ENCODE data around the gene HBZ.
A peak's percentile ranks its signal among the peaks of the same experiment; 100 is the strongest.
"Not testable (repeated sequence)": the region's sequence is repeated elsewhere in the genome, so short reads cannot be mapped to it uniquely, and the experiment has no call there.

Gene HBZ

DNA sequence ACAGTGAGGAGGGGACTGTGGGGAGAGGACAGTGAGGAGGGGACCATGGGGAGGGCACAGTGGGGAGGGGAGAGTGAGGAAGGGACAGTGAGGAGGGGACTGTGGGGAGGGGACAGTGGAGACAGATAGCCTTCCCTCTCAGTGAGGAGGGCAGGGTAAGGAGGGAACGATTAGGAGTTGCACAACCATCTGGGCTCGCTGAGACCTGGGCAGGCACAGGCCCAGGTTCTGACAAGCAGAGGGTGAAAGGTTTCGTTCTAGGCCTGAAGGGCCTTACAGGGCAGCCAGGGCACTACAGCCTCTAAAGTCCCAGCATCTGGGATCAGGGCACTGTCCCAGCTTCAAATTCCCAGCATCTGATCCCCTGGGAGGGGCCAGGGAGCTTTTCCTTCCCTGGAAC, 11.3 kb downstream of the HBZ start:
- not testable (repeated sequence) for H2BK120ac ChIP-seq (ENCODE audit: low read depth, low read length); H3K18ac ChIP-seq (ENCODE audit: low read length); H3K9ac ChIP-seq (ENCODE audit: low read length); H3K4ac ChIP-seq (ENCODE audit: low read depth, low read length); H3K4me1 ChIP-seq (ENCODE audit: control insufficient read depth, low read depth, low read length); H3K79me2 ChIP-seq (ENCODE audit: control insufficient read depth, insufficient read depth, low read length); H3K36me3 ChIP-seq (ENCODE audit: control insufficient read depth, insufficient read depth, low read length); H2BK5ac ChIP-seq (ENCODE audit: low read length); H3K27ac ChIP-seq (ENCODE audit: low read depth, low read length); H3K4me2 ChIP-seq (ENCODE audit: low read length); H2BK15ac ChIP-seq (replicated peaks; ENCODE audit: low read depth); H3K56ac ChIP-seq (ENCODE audit: low read length); H4K5ac ChIP-seq (ENCODE audit: low read length); H3K4me3 ChIP-seq (ENCODE audit: low read length); H3K23ac ChIP-seq (ENCODE audit: low read length); H2AK5ac ChIP-seq (ENCODE audit: low read length); DNase-seq; H3K79me1 ChIP-seq (ENCODE audit: low read length); H4K8ac ChIP-seq (ENCODE audit: low read depth, low read length)
- H3K27me3 ChIP-seq (ENCODE audit: insufficient read depth, low read length, poor library complexity) = peaks cover 31% of the 10 kb centered on the region
- WGBS (ENCODE audit: extremely low coverage, insufficient coverage, low lambda C conversion rate) = no CpG with 5 or more reads among the region's 3 CpGs

DNA sequence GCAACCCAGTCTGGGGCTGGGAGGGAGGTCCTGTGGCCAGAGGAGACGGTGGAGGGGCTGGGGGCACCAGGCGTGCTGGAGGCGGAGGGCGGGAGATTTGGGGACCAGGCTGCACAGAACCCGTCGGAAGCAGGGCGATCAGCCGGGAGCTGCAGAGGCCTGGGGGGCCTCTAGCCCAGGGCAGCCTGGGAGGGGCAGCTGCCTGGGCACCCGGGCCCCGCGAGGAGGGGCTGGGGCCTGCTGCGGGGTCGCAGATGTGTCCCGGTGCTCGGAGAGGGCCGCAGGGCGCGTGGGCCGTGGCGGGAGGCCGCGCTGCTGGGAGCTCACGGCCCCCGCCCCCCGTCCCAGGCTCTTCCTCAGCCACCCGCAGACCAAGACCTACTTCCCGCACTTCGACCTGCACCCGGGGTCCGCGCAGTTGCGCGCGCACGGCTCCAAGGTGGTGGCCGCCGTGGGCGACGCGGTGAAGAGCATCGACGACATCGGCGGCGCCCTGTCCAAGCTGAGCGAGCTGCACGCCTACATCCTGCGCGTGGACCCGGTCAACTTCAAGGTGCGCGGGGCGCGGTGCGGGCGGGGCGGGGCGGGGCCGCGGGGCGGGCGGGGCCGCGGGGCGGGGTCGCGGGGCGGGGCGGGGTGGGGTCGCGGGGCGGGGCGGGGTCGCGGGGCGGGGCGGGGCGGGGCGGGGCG, 11.8 kb downstream of the HBZ start:
- H2BK120ac ChIP-seq (ENCODE audit: low read depth, low read length); H3K9ac ChIP-seq (ENCODE audit: low read length); H3K79me2 ChIP-seq (ENCODE audit: control insufficient read depth, insufficient read depth, low read length); H3K18ac ChIP-seq (ENCODE audit: low read length); H3K4me3 ChIP-seq (ENCODE audit: low read length); H3K27ac ChIP-seq (ENCODE audit: low read depth, low read length); DNase-seq; H3K79me1 ChIP-seq (ENCODE audit: low read length); H3K56ac ChIP-seq (ENCODE audit: low read length); H4K5ac ChIP-seq (ENCODE audit: low read length); H3K36me3 ChIP-seq (ENCODE audit: control insufficient read depth, insufficient read depth, low read length); H3K4me1 ChIP-seq (ENCODE audit: control insufficient read depth, low read depth, low read length); H2BK5ac ChIP-seq (ENCODE audit: low read length); H3K4ac ChIP-seq (ENCODE audit: low read depth, low read length); H3K23ac ChIP-seq (ENCODE audit: low read length); H3K4me2 ChIP-seq (ENCODE audit: low read length); H2AK5ac ChIP-seq (ENCODE audit: low read length); H4K8ac ChIP-seq (ENCODE audit: low read depth, low read length); H2BK15ac ChIP-seq (replicated peaks; ENCODE audit: low read depth): not testable (repeated sequence)
- no CpG with 5 or more reads among the region's 80 CpGs for WGBS (ENCODE audit: extremely low coverage, insufficient coverage, low lambda C conversion rate)
- H3K27me3 ChIP-seq (ENCODE audit: insufficient read depth, low read length, poor library complexity) = peaks cover 31% of the 10 kb centered on the region

DNA sequence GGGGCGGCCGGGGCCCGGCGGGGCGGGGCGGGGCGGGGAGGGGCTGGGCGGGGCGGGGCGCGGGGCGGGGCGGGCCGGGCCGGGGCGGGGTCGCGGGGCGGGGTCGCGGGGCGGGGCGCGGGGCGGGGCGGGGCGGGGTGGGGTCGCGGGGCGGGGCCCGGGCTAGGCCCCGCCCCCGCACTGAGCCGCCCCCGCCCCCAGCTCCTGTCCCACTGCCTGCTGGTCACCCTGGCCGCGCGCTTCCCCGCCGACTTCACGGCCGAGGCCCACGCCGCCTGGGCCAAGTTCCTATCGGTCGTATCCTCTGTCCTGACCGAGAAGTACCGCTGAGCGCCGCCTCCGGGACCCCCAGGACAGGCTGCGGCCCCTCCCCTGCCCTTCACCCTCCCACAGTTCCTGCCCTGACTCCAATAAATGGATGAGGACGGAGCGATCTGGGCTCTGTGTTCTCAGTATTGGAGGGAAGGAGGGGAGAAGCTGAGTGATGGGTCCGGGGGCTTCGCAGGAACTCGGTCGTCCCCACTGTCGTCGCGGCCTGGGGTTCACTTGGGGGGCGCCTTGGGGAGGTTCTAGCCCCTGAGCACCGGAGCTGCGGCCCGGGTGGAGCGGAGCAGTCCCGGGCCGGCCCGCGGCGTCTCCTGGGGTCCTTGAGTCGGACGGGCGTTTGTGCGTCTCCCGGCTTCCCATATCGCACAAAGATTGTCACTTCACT, 12.5 kb downstream of the HBZ start:
- Histone ChIP-seq H3K27ac (ENCODE audit: low read depth, low read length) (no peak overlapping the region), H3K79me2 (ENCODE audit: control insufficient read depth, insufficient read depth, low read length) (no peaks in the 10 kb centered on the region), H3K18ac (ENCODE audit: low read length) (no peak overlapping the region), H3K4me1 (ENCODE audit: control insufficient read depth, low read depth, low read length) (no peaks in the 10 kb centered on the region), H2BK15ac (replicated peaks; ENCODE audit: low read depth) (no peak overlapping the region), H2BK5ac (ENCODE audit: low read length) (no peak overlapping the region), H3K27me3 (ENCODE audit: insufficient read depth, low read length, poor library complexity) (peaks cover 31% of the 10 kb centered on the region), H4K8ac (ENCODE audit: low read depth, low read length) (no peak overlapping the region), H2AK5ac (ENCODE audit: low read length) (no peak overlapping the region), H3K23ac (ENCODE audit: low read length) (no peak overlapping the region), H3K79me1 (ENCODE audit: low read length) (no peaks in the 10 kb centered on the region), H4K5ac (ENCODE audit: low read length) (no peak overlapping the region), H3K56ac (ENCODE audit: low read length) (no peak overlapping the region), H3K4ac (ENCODE audit: low read depth, low read length) (no peak overlapping the region), H3K36me3 (ENCODE audit: control insufficient read depth, insufficient read depth, low read length) (no peaks in the 10 kb centered on the region), H3K4me2 (ENCODE audit: low read length) (peak overlapping the region; percentile 14), H2BK120ac (ENCODE audit: low read depth, low read length) (no peak overlapping the region), H3K4me3 (ENCODE audit: low read length) (no peak overlapping the region), H3K9ac (ENCODE audit: low read length) (no peak overlapping the region)
- peak; percentile 44 for DNase-seq
- no CpG with 5 or more reads among the region's 77 CpGs for WGBS (ENCODE audit: extremely low coverage, insufficient coverage, low lambda C conversion rate)

DNA sequence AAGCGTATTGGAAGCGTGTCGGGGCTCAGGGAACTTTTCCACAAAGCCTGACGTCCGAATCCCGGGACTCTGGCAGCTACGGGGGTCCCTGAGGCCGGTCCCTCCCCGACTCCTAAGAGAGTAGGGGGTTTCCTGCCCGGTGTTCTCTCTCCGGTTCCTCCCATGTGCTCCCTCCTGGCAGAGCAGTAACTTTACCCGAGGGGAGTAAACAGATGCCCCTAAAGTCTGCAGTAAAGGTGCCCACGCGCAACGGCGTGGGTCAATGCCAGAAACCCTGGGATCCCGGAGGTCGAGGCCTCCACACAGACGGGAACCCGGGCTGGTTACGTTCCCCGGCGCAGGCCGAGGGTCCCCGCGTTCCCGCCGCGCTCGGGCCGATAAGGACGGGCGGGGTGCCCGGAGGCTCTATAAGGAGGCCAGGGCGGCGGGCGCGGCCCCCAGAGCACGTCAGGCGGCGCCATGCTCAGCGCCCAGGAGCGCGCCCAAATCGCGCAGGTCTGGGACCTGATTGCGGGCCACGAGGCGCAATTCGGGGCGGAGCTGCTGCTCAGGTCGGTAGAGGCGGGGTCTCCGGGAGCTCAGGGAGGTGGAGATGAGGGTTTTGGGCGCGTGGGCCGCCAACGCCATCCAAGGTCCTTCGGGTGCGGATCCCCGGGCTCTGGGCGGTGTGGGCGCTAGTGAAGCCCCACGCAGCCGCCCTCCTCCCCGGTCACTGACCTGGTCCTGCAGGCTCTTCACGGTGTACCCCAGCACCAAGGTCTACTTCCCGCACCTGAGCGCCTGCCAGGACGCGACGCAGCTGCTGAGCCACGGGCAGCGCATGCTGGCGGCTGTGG, 13.3 kb downstream of the HBZ start, which contains the start of gene HBM:
HBM (plus strand) TSS at position 440 of the 836 bp plus-strand sequence; CDS start at position 460, 20 bp downstream.
- Histone ChIP-seq H3K18ac (ENCODE audit: low read length) (no peak within 1 kb of the TSS), H4K5ac (ENCODE audit: low read length) (no peak within 1 kb of the TSS), H2BK120ac (ENCODE audit: low read depth, low read length) (no peak within 1 kb of the TSS), H3K79me2 (ENCODE audit: control insufficient read depth, insufficient read depth, low read length) (no peaks in the 10 kb centered on the region), H3K4me1 (ENCODE audit: control insufficient read depth, low read depth, low read length) (no peaks in the 10 kb centered on the region), H3K27me3 (ENCODE audit: insufficient read depth, low read length, poor library complexity) (peaks cover 32% of the 10 kb centered on the region), H3K4ac (ENCODE audit: low read depth, low read length) (no peak within 1 kb of the TSS), H3K4me3 (ENCODE audit: low read length) (no peak within 1 kb of the TSS), H2BK15ac (replicated peaks; ENCODE audit: low read depth) (no peak within 1 kb of the TSS), H3K27ac (ENCODE audit: low read depth, low read length) (no peak within 1 kb of the TSS), H3K23ac (ENCODE audit: low read length) (no peak within 1 kb of the TSS), H2BK5ac (ENCODE audit: low read length) (no peak within 1 kb of the TSS), H2AK5ac (ENCODE audit: low read length) (no peak within 1 kb of the TSS), H3K56ac (ENCODE audit: low read length) (peak within 1 kb of the TSS; percentile 52), H4K8ac (ENCODE audit: low read depth, low read length) (no peak within 1 kb of the TSS), H3K79me1 (ENCODE audit: low read length) (no peaks in the 10 kb centered on the region), H3K36me3 (ENCODE audit: control insufficient read depth, insufficient read depth, low read length) (no peaks in the 10 kb centered on the region), H3K9ac (ENCODE audit: low read length) (no peak within 1 kb of the TSS), H3K4me2 (ENCODE audit: low read length) (peak within 1 kb of the TSS; percentile 14)
- no CpG with 5 or more reads among the region's 75 CpGs for WGBS (ENCODE audit: extremely low coverage, insufficient coverage, low lambda C conversion rate)
- no peak for DNase-seq

DNA sequence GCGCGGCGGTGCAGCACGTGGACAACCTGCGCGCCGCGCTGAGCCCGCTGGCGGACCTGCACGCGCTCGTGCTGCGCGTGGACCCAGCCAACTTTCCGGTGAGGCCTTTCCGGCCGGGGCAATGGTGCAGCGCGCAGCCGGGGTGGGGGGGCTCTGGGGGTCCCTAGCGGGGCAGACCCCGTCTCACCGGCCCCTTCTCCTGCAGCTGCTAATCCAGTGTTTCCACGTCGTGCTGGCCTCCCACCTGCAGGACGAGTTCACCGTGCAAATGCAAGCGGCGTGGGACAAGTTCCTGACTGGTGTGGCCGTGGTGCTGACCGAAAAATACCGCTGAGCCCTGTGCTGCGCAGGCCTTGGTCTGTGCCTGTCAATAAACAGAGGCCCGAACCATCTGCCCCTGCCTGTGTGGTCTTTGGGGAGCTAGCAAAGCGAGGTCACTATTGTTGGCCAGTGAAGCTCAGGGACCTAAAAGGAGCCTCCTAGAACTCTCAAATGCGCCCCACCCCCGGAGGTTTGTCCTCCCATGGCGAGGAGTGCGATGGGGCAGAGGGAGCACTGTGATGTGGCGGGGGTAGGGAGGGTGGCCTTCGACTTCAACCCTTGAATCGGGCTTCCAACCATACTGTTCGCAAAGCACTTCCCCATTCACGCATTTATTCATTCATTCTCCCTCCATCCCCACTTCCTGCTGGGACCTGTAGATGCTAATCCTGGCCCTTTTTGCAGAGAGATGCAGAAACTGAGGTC, 14.1 kb downstream of the HBZ start:
- H3K4me3 ChIP-seq (ENCODE audit: low read length) = no peak overlapping the region
- WGBS (ENCODE audit: extremely low coverage, insufficient coverage, low lambda C conversion rate) = no CpG with 5 or more reads among the region's 45 CpGs
- H3K18ac ChIP-seq (ENCODE audit: low read length) = no peak overlapping the region
- no peak overlapping the region for H3K4me2 ChIP-seq (ENCODE audit: low read length)
- H3K23ac ChIP-seq (ENCODE audit: low read length) = no peak overlapping the region
- H3K79me1 ChIP-seq (ENCODE audit: low read length) = no peaks in the 10 kb centered on the region
- no peaks in the 10 kb centered on the region for H3K4me1 ChIP-seq (ENCODE audit: control insufficient read depth, low read depth, low read length)
- no peak overlapping the region for H4K5ac ChIP-seq (ENCODE audit: low read length)
- H3K79me2 ChIP-seq (ENCODE audit: control insufficient read depth, insufficient read depth, low read length) = no peaks in the 10 kb centered on the region
- no peak overlapping the region for H2BK120ac ChIP-seq (ENCODE audit: low read depth, low read length)
- H4K8ac ChIP-seq (ENCODE audit: low read depth, low read length) = no peak overlapping the region
- no peak overlapping the region for H2BK5ac ChIP-seq (ENCODE audit: low read length)
- no peak overlapping the region for H3K4ac ChIP-seq (ENCODE audit: low read depth, low read length)
- no peak for DNase-seq
- H3K27ac ChIP-seq (ENCODE audit: low read depth, low read length) = no peak overlapping the region
- H2AK5ac ChIP-seq (ENCODE audit: low read length) = no peak overlapping the region
- H3K36me3 ChIP-seq (ENCODE audit: control insufficient read depth, insufficient read depth, low read length) = no peaks in the 10 kb centered on the region
- H3K9ac ChIP-seq (ENCODE audit: low read length) = no peak overlapping the region
- no peak overlapping the region for H2BK15ac ChIP-seq (replicated peaks; ENCODE audit: low read depth)
- no peak overlapping the region for H3K56ac ChIP-seq (ENCODE audit: low read length)
- peaks cover 36% of the 10 kb centered on the region for H3K27me3 ChIP-seq (ENCODE audit: insufficient read depth, low read length, poor library complexity)
